ENCODE data around the gene BAZ2B.

- TF ChIP-seq, protein P1, sequence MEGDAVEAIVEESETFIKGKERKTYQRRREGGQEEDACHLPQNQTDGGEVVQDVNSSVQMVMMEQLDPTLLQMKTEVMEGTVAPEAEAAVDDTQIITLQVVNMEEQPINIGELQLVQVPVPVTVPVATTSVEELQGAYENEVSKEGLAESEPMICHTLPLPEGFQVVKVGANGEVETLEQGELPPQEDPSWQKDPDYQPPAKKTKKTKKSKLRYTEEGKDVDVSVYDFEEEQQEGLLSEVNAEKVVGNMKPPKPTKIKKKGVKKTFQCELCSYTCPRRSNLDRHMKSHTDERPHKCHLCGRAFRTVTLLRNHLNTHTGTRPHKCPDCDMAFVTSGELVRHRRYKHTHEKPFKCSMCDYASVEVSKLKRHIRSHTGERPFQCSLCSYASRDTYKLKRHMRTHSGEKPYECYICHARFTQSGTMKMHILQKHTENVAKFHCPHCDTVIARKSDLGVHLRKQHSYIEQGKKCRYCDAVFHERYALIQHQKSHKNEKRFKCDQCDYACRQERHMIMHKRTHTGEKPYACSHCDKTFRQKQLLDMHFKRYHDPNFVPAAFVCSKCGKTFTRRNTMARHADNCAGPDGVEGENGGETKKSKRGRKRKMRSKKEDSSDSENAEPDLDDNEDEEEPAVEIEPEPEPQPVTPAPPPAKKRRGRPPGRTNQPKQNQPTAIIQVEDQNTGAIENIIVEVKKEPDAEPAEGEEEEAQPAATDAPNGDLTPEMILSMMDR (IDR thresholded peaks at IDR 0.05) = no peak
- TF ChIP-seq POLR2A (IDR thresholded peaks at IDR 0.05) = no peak
These were observed 16.9 kb upstream of the BAZ2B start for GRCh38 chr2:159633219-159633618.
